IgD-negative memory B cell (primary cell): ENCODE results near the gene PSRC1. TPM values are rescaled to one million over a fixed set of nuclear protein-coding genes. Genes with fewer than 3 reads are reported as not detected.

ENCODE experiments used
- H3K27ac Mint-ChIP-seq, 3 donors: one replicate each; pipeline ENCODE4 v1.8.0; 2020 to 2022; ENCODE audit warnings: mild to moderate bottlenecking in 3 of 3, mixed read lengths in 3 of 3, moderate library complexity in 1 of 3
- H3K27me3 Mint-ChIP-seq: one replicate; pipeline ENCODE4 v1.8.0; 2021; ENCODE audit warnings: mixed read lengths
- H3K36me3 Mint-ChIP-seq: one replicate; pipeline ENCODE4 v1.8.0; 2020; ENCODE audit warnings: mild to moderate bottlenecking, mixed read lengths
- H3K4me1 Mint-ChIP-seq, 3 donors: one replicate each; pipeline ENCODE4 v1.8.0; 2020 to 2022; ENCODE audit warnings: mixed read lengths in 3 of 3, mild to moderate bottlenecking in 1 of 3
- H3K4me3 Mint-ChIP-seq, 4 donors: one replicate each; pipeline ENCODE4 v1.8.0; 2020 to 2022; ENCODE audit warnings: mild to moderate bottlenecking in 4 of 4, mixed read lengths in 4 of 4, moderate library complexity in 3 of 4
- H3K9me3 Mint-ChIP-seq, 3 donors: one replicate each; pipeline ENCODE4 v1.8.0; 2020 to 2021; ENCODE audit warnings: mixed read lengths in 3 of 3, mild to moderate bottlenecking in 1 of 3
- polyA plus RNA-seq: library from polyadenylated mRNA; unstranded; fragments of 300-500 nt; fragmentation: Illumina TruSeq; gene quantifications from one replicate; pipeline ENCODE4 v1.2.3, GENCODE V29; 2021

PSRC1 gene
- polyA plus RNA-seq, 1 donor from 2014 or later: not detected

GRCh38 chr1:109241841-109242345 lies 41.1 kb downstream of the PSRC1 start:
- peaks cover 24% of the 10 kb centered on the region for H3K27me3 Mint-ChIP-seq
- no peaks in the 10 kb centered on the region for H3K9me3 Mint-ChIP-seq
- peak overlapping the region in 1 of 4 donors; percentile 75 for H3K4me3 Mint-ChIP-seq
- peaks cover 0 to 9% (median 5%) of the 10 kb centered on the region in 3 donors for H3K4me1 Mint-ChIP-seq
- H3K36me3 Mint-ChIP-seq: no peaks in the 10 kb centered on the region
- peak overlapping the region in 1 of 3 donors; percentile 5 for H3K27ac Mint-ChIP-seq

- H3K36me3 Mint-ChIP-seq: no peaks in the 10 kb centered on the region
Measured at GRCh38 chr1:109241344-109241743, 41.6 kb downstream of the PSRC1 start.

DNA sequence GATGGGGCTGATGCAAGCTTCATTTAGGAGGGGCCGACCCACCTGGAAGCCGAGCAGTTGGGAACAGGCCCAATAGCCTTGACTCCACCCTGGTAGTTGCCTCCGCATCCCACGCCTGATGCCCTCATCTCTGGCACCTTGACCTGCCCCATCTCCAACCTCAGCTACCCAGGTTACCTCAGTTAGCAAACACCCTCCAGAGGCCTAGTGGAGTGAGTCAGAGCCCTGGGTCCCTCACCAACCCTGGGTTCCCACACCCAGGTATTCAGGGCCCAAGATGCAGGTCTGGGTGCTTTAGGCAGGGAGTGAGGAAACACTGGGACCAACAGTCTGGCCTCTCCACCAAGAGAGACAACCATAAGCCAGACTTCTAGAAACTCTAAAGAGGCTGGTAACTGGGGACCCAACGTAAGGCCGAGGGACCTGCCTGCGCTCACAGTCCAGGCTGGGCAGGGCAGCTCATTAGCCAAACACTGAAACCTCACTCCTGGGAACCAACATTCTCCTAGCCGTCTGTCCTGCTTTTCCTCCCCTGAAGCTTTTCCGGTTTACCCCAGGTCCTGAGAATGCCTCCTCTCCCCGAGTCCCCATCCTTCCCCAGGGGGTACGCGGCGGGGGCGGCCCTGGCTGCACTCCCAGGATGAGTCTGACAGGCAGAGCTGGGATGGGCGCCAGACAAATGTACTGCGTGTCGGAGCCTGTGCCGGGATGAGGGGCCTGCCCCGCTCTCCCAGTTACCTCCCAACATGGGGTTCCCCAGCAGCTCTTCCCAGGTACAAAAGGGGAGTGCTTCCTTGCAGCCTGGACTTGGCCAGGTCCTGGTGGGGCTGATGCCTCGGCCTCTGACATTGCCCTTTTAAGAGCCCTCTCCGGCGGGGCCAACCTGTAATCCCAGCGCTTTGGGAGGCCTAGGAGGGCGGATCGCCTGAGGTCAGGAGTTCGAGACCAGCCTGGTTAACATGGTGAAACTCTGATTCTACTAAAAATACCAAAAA lies 42.5 kb downstream of the PSRC1 start:
- Mint-ChIP-seq H3K27me3 (peaks cover 18% of the 10 kb centered on the region), H3K27ac (peak overlapping the region in 1 of 3 donors; percentile 46), H3K9me3 (no peaks in the 10 kb centered on the region), H3K36me3 (peaks cover 1% of the 10 kb centered on the region), H3K4me3 (peak overlapping the region in 1 of 4 donors; percentile 52), H3K4me1 (peaks cover 0 to 9% (median 5%) of the 10 kb centered on the region in 3 donors)

More at GRCh38 chr1:109241344-109241743, 41.6 kb downstream of the PSRC1 start:
- Mint-ChIP-seq H3K9me3 (no peaks in the 10 kb centered on the region), H3K4me1 (peaks cover 0 to 9% (median 5%) of the 10 kb centered on the region in 3 donors), H3K27me3 (peaks cover 19% of the 10 kb centered on the region), H3K27ac (no peak overlapping the region), H3K4me3 (no peak overlapping the region)

DNA sequence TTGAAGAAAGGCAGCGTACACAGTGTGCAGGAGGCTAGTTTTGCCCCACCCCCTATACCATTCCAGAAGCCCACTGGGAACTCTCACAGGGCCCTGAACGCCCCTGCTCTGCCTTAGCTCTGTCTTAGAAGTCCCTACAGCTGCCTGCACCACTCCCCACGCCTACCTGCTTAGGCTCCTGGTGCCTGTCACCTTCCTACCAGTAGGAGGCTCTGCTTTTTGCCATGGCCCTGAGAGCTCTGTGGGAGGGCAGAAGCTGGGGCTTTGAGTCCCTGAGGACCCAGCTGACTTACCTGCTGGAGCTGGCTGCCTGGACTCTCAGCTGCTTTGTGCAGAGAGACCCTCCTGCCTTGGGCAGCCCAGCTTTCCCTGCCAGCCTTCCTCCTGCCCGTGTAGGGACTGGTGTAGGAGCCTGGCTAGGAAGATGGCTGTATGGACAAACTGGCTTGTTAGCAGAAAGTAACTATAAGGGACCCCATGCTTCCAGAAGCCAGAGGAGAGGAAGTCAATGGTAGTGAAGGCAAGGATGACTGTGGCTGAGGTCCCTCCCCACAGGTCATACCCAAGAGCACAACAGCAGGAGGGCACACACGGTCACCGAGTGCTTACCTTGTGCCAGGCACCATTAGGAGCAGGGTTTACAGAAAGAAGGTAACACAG lies 43.4 kb downstream of the PSRC1 start:
- Mint-ChIP-seq H3K9me3 (no peaks in the 10 kb centered on the region), H3K27ac (no peak overlapping the region), H3K27me3 (peaks cover 15% of the 10 kb centered on the region), H3K4me1 (peaks cover 0 to 9% (median 6%) of the 10 kb centered on the region in 3 donors), H3K4me3 (no peak overlapping the region), H3K36me3 (peaks cover 4% of the 10 kb centered on the region)

GRCh38 chr1:109239047-109239408 lies 43.9 kb downstream of the PSRC1 start:
- no peaks in the 10 kb centered on the region for H3K9me3 Mint-ChIP-seq
- H3K4me3 Mint-ChIP-seq: no peak overlapping the region
- H3K4me1 Mint-ChIP-seq: peaks cover 0 to 9% (median 6%) of the 10 kb centered on the region in 3 donors
- H3K27me3 Mint-ChIP-seq: peaks cover 11% of the 10 kb centered on the region
- peaks cover 4% of the 10 kb centered on the region for H3K36me3 Mint-ChIP-seq
- H3K27ac Mint-ChIP-seq: peak overlapping the region in 1 of 3 donors; percentile 4

- H3K9me3 Mint-ChIP-seq: no peaks in the 10 kb centered on the region
- H3K4me1 Mint-ChIP-seq: peaks cover 0 to 9% (median 6%) of the 10 kb centered on the region in 3 donors
- no peak overlapping the region for H3K4me3 Mint-ChIP-seq
- peak overlapping the region in 2 of 3 donors; percentile 4 to 31 for H3K27ac Mint-ChIP-seq
- peaks cover 4% of the 10 kb centered on the region for H3K36me3 Mint-ChIP-seq
- peaks cover 10% of the 10 kb centered on the region for H3K27me3 Mint-ChIP-seq
Measured at GRCh38 chr1:109238382-109238781, 44.6 kb downstream of the PSRC1 start.

- Mint-ChIP-seq H3K4me1 (peaks cover 0 to 9% (median 6%) of the 10 kb centered on the region in 3 donors), H3K27ac (no peak overlapping the region), H3K4me3 (peak overlapping the region in 1 of 4 donors; percentile 28), H3K36me3 (peaks cover 4% of the 10 kb centered on the region), H3K27me3 (peaks cover 10% of the 10 kb centered on the region), H3K9me3 (no peaks in the 10 kb centered on the region)
Measured at GRCh38 chr1:109237512-109237911, 45.4 kb downstream of the PSRC1 start.

DNA sequence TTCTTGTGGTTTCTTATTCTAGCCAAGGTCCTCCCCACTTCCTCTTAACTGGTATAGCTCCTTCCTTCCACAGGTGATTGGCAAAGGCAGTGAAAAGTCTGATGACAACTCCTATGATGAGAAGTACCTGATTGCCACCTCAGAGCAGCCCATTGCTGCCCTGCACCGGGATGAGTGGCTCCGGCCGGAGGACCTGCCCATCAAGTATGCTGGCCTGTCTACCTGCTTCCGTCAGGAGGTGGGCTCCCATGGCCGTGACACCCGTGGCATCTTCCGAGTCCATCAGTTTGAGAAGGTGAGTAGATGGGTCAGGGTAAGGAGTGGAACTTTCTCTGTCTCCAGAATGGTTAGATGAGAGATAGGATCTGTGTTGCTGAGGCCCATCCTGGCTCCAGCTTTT lies 47.8 kb downstream of the PSRC1 start:
- Mint-ChIP-seq H3K27me3 (no peaks in the 10 kb centered on the region), H3K9me3 (no peaks in the 10 kb centered on the region), H3K27ac (no peak overlapping the region), H3K36me3 (peaks cover 5% of the 10 kb centered on the region), H3K4me1 (peaks cover 0 to 2% (median 0%) of the 10 kb centered on the region in 3 donors), H3K4me3 (no peak overlapping the region)

GRCh38 chr1:109231066-109231465 lies 51.9 kb downstream of the PSRC1 start:
- H3K27me3 Mint-ChIP-seq: no peaks in the 10 kb centered on the region
- H3K27ac Mint-ChIP-seq: no peak overlapping the region
- H3K9me3 Mint-ChIP-seq: no peaks in the 10 kb centered on the region
- peaks cover 0 to 7% (median 0%) of the 10 kb centered on the region in 3 donors for H3K4me1 Mint-ChIP-seq
- H3K4me3 Mint-ChIP-seq: no peak overlapping the region
- peaks cover 9% of the 10 kb centered on the region for H3K36me3 Mint-ChIP-seq

Other genes starting within 250 kb of the PSRC1 start
- 3.7 TPM for gene WDR47, start 241.0 kb downstream of the PSRC1 start, polyA plus RNA-seq
- 2.7 TPM for gene TAF13, start 207.1 kb downstream of the PSRC1 start, polyA plus RNA-seq
- 34.8 TPM for gene TMEM167B, start 192.4 kb downstream of the PSRC1 start, polyA plus RNA-seq
- gene ELAPOR1, start 169.0 kb downstream of the PSRC1 start, polyA plus RNA-seq: 1.0 TPM
- gene SARS1, start 69.2 kb downstream of the PSRC1 start, polyA plus RNA-seq: 127 TPM
- 0.15 TPM for gene CELSR2, start 33.6 kb downstream of the PSRC1 start, polyA plus RNA-seq
- not detected for gene MYBPHL, start 23.9 kb upstream of the PSRC1 start, polyA plus RNA-seq
- 0.09 TPM for gene SORT1, start 114.8 kb upstream of the PSRC1 start, polyA plus RNA-seq
- 77.1 TPM for gene PSMA5, start 143.3 kb upstream of the PSRC1 start, polyA plus RNA-seq
- gene SYPL2, start 183.4 kb upstream of the PSRC1 start, polyA plus RNA-seq: not detected
- gene ATXN7L2, start 200.8 kb upstream of the PSRC1 start, polyA plus RNA-seq: 7.3 TPM
- 8.6 TPM for gene CYB561D1, start 210.9 kb upstream of the PSRC1 start, polyA plus RNA-seq
- gene AMIGO1, start 226.6 kb upstream of the PSRC1 start, polyA plus RNA-seq: 0.88 TPM